KBM-7 (cell line): ENCODE data around the gene CBLN4.

Source experiments
- DNase-seq: peaks from one replicate; pipeline ENCODE4 v3.0.0-alpha.2; 2015
- in situ Hi-C: fragments of 300-500 bp; cut with MboI; formaldehyde crosslinking; loops from 2 replicates; pipeline ENCODE4 v1.14.3; 2020; ENCODE audit warnings: low sequenced_read_pairs, low pct_unique_long_range_greater_than_20kb, mixed read lengths

Gene CBLN4

GRCh38 chr20:55961376-55962330 is 43.7 kb downstream of the CBLN4 start:
- in situ Hi-C loops = no loop called here
- no peak for DNase-seq

DNA sequence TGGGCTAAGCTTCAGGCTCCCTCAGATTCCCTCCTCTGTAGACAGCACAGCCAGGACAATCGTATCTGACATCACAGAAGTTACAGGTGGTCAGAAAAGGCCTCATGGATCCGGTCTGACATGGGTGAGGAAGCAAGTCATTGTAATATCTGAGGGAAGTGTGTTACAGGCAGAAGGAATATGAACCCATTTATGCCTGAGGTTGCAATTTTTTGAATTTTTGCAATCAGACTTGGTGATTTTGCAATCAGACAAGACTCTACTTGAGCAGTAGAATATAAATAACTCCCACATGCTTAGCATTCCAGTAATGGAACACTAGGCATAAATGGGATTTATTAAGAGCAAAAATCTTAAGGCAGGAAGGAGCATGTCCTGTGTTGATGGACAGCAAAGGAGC is 52.1 kb downstream of the CBLN4 start:
- in situ Hi-C loops = no loop called here
- DNase-seq = no peak

- DNase-seq = no peak
- in situ Hi-C loops = no loop called here
These were observed 57.6 kb downstream of the CBLN4 start for GRCh38 chr20:55947701-55948100.
